GM18526 (cell line): ENCODE data around the gene KIF25.

ENCODE experiments used
- POLR2A ChIP-seq: IDR thresholded peaks from 3 replicates; pipeline ENCODE4 v1.6.1; 2011; ENCODE audit not compliant: insufficient read length; ENCODE audit errors: extremely low read depth

The KIF25 gene

DNA sequence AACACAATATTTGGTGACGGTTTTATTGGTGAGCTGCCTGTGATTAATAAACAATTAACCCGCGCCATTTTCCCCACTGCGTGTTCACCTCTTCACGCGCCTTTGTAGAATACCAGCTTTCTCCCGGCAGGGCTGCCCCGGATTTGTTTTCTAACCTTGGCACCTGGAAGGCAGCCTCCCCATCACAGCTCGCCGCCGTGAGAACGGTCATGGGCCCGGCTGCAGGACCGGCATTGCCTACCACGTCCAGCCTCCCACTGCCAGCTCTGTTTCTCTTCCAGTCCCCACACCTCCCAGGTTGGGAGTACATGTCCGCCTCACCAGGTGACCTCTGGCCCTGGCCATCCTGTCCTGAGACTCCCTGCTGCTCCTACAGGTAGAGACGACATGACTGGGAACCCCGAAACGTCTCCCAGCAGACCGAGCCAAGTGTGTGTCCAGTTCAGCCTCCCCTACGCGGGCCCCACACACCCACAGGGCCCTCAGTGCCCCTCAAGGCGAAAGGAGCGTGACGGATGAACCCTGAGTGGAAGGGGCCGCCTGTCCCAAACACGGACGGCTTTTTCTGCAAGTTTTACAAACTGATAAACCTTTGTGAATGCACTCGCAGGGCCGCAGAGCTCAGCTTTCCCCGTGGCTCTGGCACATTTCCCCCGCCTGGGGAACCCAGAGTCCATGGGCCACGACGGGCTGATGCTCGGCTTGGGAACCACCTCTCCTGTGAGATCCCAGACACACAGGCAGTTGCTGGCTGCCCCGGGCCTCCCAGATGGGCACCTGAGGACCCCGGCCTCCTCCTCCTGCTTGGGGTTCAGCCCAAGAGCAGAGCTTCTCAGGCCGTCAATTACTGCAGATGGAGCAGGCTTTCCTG, 55.9 kb downstream of the KIF25 start:
- TF ChIP-seq POLR2A, result no peak

DNA sequence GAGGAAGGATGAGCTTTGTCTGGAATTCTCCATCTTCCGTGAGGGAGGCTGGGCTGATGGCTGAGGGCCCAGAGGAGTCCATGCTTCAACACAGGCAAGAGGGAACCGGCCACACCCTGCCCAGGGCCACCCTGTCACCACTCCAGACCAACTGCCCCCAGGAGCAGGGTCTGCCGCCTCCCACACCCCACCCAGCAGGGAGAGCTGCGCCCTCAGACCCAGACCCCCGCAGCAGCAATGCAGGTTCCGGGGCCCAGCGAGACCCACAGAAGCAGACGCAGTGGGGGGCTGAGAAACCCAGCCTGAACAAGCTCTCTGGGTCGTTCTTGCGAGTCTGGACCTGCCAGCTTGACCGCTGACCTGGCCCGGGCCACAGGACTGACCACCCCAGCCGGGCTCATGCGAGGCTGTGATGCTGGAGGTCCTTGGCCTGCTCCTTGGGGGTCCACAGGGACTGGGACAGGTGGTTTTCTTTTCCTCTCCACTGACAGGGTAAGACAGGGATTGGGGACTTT, 56.5 kb downstream of the KIF25 start:
- no peak for TF ChIP-seq POLR2A

DNA sequence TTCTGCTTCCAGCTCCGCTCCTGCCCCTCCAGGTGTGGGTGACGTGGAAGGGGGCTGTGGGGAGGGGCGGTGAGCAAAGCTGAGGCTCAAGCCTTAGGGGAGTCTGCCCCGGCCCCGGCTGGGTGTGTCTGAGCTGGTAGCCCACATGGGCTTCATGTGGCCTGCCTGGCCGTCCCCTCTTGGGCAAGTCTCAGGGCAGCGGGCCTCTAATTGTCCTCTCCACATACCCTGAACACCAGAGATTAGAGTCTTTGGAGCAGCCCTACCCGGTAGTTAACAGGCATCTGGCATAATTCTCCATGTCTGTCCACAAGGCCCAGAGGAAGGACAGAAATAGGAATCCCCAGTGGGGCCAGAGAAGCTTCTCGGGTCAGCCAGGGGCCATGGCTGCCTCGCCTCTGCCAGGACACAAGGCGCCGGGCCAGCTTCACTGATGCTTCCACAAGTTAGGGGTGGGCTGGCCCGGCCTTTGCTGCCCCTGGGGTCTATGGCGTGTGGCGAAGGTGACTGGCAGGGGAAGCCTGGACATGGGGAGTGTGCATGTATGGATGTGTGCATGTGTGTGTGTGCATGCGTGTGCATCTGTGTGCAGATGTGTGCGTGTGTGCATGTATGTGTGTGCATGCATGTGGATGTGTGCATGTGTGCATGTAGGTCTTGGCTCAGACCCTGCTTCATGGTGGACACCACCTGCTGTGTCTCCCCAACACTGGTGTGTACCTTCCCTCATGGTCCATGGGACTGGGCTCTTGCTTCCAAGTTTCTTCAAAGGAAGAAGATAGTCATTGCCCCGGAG, 57.5 kb downstream of the KIF25 start:
- TF ChIP-seq POLR2A, result no peak

DNA sequence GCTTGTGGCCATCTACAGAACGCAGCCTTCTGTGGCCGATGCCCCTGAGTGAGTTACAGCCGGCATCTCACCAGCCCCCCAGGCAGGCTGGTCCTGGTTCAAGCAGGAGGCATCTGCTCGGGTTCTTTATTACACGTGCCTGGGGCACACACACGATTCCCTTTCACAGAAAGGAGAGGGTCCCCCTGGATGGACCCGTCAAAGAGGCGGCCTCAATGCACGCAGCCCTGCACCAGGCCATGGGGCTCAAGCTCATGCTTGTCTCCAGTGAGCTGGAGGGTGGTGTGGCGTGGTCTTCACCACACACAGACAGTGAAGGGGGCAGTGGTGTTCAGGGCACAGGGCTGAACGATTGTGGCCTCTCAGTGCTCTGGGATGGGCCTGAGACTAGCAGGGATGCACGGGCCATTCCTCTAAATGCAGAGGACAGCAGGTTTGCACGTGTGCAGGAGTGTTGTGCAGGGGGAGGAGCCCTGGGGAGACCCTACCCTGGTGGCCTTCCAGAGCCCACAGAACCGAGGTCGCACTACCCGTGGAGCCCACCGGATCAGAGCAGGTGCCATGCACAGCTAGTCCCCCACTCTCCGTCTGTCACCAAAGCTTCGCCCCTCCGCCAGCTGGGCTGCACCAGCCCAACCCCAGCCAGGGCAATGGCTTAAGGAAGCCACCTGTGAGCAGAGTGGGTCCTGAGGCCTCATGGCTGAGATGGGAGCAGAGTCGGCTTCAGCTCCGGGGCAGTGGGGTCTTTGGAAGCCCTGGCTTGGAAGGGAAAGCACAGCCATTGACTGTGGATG, 58.4 kb downstream of the KIF25 start:
- TF ChIP-seq POLR2A, result no peak

DNA sequence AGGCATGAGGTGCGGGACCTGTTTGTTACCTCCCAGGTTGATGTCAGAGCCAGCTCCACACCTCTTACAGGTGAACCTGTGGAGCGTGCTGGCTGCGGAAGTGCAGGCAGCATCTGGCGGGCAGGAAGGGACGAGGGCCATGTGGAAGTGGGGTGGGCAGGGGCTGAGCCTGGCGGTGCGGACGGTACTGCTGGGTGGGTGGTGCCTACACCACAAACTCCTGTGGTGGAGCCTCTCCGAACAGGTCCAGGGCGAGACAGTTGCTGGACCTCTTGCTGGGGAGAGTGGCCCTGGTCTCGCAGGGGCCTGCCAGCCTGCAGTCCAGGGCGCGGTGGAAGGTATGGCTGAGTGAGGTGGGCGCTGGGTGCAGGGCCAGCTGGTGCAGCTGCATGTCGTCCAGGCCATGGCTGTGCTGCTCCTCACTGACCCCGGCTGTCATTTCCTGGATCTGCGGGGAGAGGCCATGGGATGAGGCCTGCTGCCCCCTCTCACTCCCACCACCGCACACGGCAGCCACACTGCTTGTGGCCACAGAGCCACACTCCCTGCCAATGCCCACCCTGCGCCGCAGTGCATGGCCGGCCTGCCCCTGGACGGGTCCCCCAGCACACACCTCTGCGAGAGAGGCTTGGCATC, 59.5 kb downstream of the KIF25 start:
- no peak for TF ChIP-seq POLR2A

DNA sequence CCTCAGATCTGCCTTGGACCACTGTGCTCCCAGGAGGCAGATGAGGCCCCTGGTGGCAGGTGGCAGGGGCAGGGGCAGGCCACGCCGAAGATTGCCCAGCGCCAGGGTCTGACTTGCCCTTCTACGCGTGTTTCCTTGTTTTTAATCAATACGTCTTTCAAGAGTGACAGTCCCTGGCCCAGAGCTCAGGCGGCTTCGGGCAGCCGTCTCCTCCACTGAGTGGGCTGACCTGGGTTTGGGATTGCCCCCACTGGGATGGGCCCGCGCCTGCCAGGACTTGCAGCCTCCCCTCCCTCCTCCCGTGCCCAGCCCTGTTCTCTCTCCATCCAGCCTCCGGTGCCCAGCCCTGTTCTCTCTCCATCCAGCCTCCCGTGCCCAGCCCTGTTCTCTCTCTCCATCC, 60.4 kb downstream of the KIF25 start:
- no peak for TF ChIP-seq POLR2A

DNA sequence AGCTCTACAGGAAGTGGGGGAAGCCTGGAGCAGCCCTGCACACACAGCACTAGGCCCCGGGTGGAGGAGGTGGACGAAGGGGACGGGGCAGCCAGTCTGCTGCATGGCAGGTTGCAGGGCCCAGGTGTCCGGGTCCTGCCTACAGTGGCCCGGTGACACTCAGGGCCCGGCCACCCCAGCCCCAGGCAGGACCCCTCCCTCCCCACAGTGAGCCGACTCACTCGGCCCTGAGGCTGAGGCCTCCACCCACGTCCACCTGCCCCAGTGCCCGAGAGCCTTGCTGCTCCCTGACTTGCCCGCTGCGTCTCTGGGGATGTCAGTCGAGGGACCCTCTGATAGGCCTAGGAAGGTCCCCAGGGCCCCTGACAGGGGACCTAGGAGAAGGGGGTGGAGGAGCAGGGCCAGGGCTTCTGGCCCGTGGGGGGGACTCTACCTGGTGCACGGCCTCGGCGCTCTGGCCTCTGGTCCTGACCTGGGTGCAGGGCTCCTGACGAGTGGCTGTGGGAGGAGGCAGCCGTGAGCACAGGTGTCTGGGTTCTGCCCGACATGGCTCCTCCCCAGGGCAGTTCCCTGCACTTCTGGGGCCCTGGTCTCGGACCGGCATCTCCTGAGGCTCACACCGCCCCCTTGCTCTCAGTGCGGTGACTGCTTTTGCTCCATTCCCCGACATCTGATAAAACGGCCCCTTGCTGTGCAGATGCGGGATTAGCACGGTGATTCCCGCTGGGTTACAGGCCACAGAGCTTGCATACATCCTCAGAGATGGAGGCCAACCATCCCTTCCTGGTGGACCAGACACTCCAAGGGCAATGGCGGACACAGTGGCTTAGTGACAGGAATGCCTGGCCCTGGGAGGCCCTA, 61.5 kb downstream of the KIF25 start:
- no peak for TF ChIP-seq POLR2A

DNA sequence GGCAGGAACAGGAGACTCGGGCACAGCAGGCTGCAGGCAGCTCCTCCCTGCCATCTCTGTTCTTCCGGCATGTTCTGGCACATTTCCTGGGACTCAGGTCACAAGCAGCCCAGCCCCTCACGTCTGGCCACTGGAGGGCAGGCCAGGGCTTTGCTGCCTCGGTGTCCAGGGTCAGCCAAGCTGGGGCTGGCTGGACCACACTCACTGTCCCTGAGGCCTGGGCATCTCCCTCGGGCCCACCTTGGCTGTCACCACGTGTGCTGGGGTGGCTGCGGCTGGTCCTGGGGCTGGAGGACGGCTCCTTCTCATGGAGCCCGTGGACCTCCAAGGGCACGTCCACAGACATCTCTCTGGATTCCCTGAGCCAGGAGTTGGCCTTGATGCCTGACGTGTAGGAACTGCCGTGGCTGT, 63.1 kb downstream of the KIF25 start:
- TF ChIP-seq POLR2A, result no peak

DNA sequence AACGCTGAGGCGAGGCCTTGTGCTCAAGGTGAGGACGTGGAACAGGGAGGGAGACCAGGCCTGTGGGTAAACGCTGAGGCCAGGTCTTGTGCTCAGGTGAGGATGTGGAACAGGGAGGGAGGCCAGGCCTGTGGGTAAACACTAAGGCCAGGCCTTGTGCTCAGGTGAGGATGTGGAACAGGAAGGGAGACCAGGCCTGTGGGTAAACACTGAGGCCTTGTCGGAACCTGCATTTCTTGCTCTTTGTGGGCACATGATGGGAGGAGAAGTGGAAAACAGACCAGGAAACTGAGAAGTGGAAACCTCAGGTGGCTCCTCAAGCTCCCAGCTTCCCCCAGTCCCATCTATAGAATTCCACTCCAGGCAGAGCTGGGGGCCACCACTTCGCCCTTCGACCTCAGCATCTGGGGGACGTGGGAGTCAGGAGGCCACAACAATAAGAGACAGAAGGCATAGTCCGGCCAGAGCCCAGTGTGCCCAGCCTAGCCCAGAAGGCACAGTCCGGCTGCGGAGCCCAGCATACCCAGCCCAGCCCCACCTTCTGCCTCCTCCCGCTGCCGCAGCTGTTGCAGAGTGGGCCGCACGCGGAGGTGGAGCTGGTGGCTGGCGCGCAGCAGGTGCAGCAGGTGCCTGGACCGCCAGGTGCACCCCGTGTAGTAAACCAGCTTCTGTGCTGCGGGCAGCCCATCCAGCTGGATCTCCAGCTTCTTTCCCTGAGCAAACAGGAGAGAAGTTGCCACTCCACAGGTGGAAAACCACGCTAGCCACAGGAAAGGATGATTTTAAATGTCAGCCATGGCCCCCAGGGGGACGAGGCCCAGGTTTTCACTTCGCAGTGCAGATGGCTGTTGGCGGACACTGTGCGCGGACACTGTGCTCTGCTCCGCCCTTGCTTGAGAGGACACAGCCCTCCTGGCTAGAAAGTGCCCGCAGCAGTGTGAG, 64.1 kb downstream of the KIF25 start:
- TF ChIP-seq POLR2A, result no peak

DNA sequence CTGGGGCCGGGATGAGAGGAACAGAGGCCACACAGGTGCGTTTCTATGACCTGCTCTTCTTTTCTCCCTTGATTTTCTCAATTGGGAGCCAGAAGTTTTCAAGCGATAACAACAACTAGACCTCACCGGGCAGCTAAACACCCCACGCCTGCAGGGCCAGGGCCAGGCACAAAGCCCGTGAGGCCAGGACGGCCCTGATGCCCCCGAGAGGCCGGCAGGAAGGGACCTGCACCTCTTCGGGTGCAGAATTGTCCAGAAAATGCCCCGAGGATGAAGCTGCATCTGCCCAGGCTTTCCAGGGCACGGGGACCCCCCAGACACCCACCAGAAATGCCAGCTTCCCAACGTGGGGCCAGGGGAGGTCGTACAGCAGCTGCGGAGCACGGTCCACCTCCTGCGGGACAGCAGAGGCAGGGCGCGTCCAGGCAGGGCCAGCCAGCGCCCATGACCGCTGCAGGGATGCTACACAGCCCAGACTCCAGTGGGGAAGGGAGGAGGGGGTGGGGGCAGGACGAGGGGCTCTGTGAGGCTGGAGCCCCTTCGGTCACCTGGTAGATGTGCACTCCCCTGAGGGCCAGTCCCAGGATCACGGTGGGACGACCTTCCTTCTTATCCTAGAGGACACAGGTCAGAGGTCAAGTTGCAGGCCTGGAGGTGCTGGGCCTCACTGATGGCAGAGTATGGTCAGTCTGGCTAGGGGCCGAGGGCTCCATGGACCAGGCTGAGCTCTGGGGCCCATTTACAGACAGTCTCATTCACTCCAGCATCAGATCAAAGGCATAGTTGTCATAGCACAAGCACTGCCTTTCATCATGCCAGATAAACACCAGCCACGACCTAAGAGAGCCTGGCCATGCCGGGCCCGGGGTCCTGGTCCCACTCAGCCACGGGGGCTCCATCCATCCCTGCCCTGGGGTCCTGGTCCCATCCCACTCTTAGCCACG, 65.1 kb downstream of the KIF25 start:
- no peak for TF ChIP-seq POLR2A

DNA sequence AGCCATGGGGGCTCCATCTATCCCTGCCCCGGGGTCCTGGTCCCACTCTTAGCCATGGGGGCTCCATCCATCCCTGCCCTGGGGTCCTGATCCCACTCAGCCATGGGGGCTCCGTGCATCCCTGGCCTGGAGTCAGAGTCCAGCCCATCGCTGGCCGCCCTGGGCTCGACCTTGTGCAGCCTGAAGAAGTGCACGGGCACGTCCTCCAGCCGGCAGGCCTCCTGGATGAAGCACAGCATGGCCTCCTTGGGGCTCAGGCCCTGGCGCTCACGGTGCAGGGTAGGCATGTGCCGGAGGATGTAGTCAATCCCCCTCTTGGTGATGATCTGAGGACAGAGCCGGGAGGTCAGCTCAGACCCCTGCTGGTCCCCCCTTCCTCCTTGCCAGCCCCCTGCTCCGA, 66.0 kb downstream of the KIF25 start:
- no peak for TF ChIP-seq POLR2A
